WTC11 (cell line): ENCODE results near the gene DPP9. TPM values are rescaled to one million over a fixed set of nuclear protein-coding genes. Genes with fewer than 3 reads are reported as not detected.
A peak's percentile ranks its signal among the peaks of the same experiment; 100 is the strongest.

Experiments
- ATAC-seq: fragments of 200-7000 bp; cut with Tn5 transposase; 2 replicates; pipeline ENCODE4 v1.10.0; 2021; ENCODE audit warnings: mild to moderate bottlenecking, moderate library complexity
- CTCF ChIA-PET: fragments of 300-600 bp; sonication (Branson Sonifier 250); formaldehyde crosslinking; loops from one replicate; lab custom pipeline; 2021; ENCODE audit warnings: antibody characterized with exemption; lab: Charles Lee
- POLR2A ChIA-PET: fragments of 350-600 bp; sonication (Branson Sonifier 250); formaldehyde crosslinking; loops from one replicate; lab custom pipeline; 2021; ENCODE audit warnings: antibody characterized with exemption; lab: Charles Lee
- DNase-seq: peaks from one replicate; pipeline ENCODE4 v3.0.0; 2021; ENCODE audit warnings: low spot score
- H3K27ac Mint-ChIP-seq: 2 replicates; pipeline ENCODE4 v1.8.0; 2021; ENCODE audit warnings: mixed read lengths
- H3K27me3 Mint-ChIP-seq: 2 replicates; pipeline ENCODE4 v1.8.0; 2021; ENCODE audit warnings: low read depth, mild to moderate bottlenecking, moderate library complexity, mixed read lengths
- H3K36me3 Mint-ChIP-seq: 2 replicates; pipeline ENCODE4 v1.8.0; 2021; ENCODE audit warnings: mixed read lengths
- H3K4me1 Mint-ChIP-seq: 2 replicates; pipeline ENCODE4 v1.8.0; 2022; ENCODE audit warnings: mixed read lengths
- H3K4me3 Mint-ChIP-seq: 2 replicates; pipeline ENCODE4 v1.8.0; 2021; ENCODE audit warnings: mild to moderate bottlenecking, moderate library complexity, mixed read lengths
- H3K9me3 Mint-ChIP-seq: 2 replicates; pipeline ENCODE4 v1.8.0; 2021; ENCODE audit warnings: mixed read lengths
- AFF4 ChIP-seq: sonication (generic); formaldehyde crosslinking; IDR thresholded peaks from 2 replicates; pipeline ENCODE4 v1.8.1; 2023; ENCODE audit warnings: mild to moderate bottlenecking, missing genetic modification reagents, borderline replicate concordance
- ARID4B ChIP-seq: sonication (generic); formaldehyde crosslinking; IDR thresholded peaks from 2 replicates; pipeline ENCODE4 v1.8.0; 2023; ENCODE audit warnings: missing genetic modification reagents, mild to moderate bottlenecking, borderline replicate concordance
- CREB1 ChIP-seq: sonication (generic); formaldehyde crosslinking; IDR thresholded peaks from 2 replicates; pipeline ENCODE4 v1.8.0; 2023; ENCODE audit warnings: mild to moderate bottlenecking, missing genetic modification reagents
- ELF4 ChIP-seq: sonication (generic); formaldehyde crosslinking; IDR thresholded peaks from 2 replicates; pipeline ENCODE4 v1.8.1; 2022; ENCODE audit warnings: low read depth, mild to moderate bottlenecking, moderate library complexity, missing genetic modification reagents
- ETV6 ChIP-seq: sonication (generic); formaldehyde crosslinking; IDR thresholded peaks from 2 replicates; pipeline ENCODE4 v1.8.1; 2022; ENCODE audit warnings: mild to moderate bottlenecking, missing genetic modification reagents
- GTF2I ChIP-seq: fragments of 250-450 bp; sonication (Bioruptor Pico); conservative IDR thresholded peaks from 2 replicates; pipeline ENCODE4 v1.4.0; 2021; ENCODE audit warnings: mild to moderate bottlenecking
- JAZF1 ChIP-seq: fragments of 250-450 bp; sonication (Bioruptor Pico); IDR thresholded peaks from 2 replicates; pipeline ENCODE4 v1.9.0; 2021; ENCODE audit warnings: moderate library complexity, mild to moderate bottlenecking, inconsistent platforms
- KAT7 ChIP-seq: sonication (generic); formaldehyde crosslinking; IDR thresholded peaks from 2 replicates; pipeline ENCODE4 v1.8.1; 2023; ENCODE audit warnings: missing genetic modification reagents, mild to moderate bottlenecking, borderline replicate concordance
- MAX ChIP-seq: sonication (generic); formaldehyde crosslinking; IDR thresholded peaks from 2 replicates; pipeline ENCODE4 v1.8.0; 2022; ENCODE audit warnings: mild to moderate bottlenecking, missing genetic modification reagents
- NFATC4 ChIP-seq: fragments of 250-450 bp; sonication (Bioruptor Pico); IDR thresholded peaks from 2 replicates; pipeline ENCODE4 v1.9.0; 2021; ENCODE audit warnings: mild to moderate bottlenecking
- NFE2L1 ChIP-seq: sonication (generic); formaldehyde crosslinking; IDR thresholded peaks from 2 replicates; pipeline ENCODE4 v1.8.1; 2023; ENCODE audit warnings: missing genetic modification reagents
- NR3C1 ChIP-seq: sonication (generic); formaldehyde crosslinking; conservative IDR thresholded peaks from 2 replicates; pipeline ENCODE4 v1.8.1; 2023; ENCODE audit warnings: low read depth, mild to moderate bottlenecking, missing genetic modification reagents
- PRRX2 ChIP-seq: fragments of 250-450 bp; sonication (Bioruptor Pico); IDR thresholded peaks from 2 replicates; pipeline ENCODE4 v1.8.0; 2021; ENCODE audit warnings: mild to moderate bottlenecking
- SMAD4 ChIP-seq: sonication (generic); formaldehyde crosslinking; IDR thresholded peaks from 2 replicates; pipeline ENCODE4 v1.8.0; 2022; ENCODE audit warnings: mild to moderate bottlenecking, missing genetic modification reagents
- SP1 ChIP-seq: sonication (generic); formaldehyde crosslinking; conservative IDR thresholded peaks from 2 replicates; pipeline ENCODE4 v1.8.1; 2022; ENCODE audit warnings: missing genetic modification reagents
- USF1 ChIP-seq: sonication (generic); formaldehyde crosslinking; IDR thresholded peaks from 2 replicates; pipeline ENCODE4 v1.8.0; 2022; ENCODE audit warnings: mild to moderate bottlenecking, missing genetic modification reagents
- USF2 ChIP-seq: sonication (generic); formaldehyde crosslinking; IDR thresholded peaks from 2 replicates; pipeline ENCODE4 v1.8.1; 2023; ENCODE audit warnings: mild to moderate bottlenecking, missing genetic modification reagents, moderate library complexity
- ZBTB21 ChIP-seq: sonication (generic); formaldehyde crosslinking; IDR thresholded peaks from 2 replicates; pipeline ENCODE4 v1.8.1; 2023; ENCODE audit warnings: mild to moderate bottlenecking, missing genetic modification reagents, borderline replicate concordance
- ZNF138 ChIP-seq: sonication (generic); formaldehyde crosslinking; conservative IDR thresholded peaks from 2 replicates; pipeline ENCODE4 v1.8.1; 2022; ENCODE audit warnings: mild to moderate bottlenecking, moderate library complexity, missing genetic modification reagents
- ZNF423 ChIP-seq: fragments of 250-450 bp; sonication (Bioruptor Pico); IDR thresholded peaks from 2 replicates; pipeline ENCODE4 v2.1.2; 2022; ENCODE audit warnings: mild to moderate bottlenecking, moderate library complexity
- total RNA-seq: library from RNA; stranded (reverse); gene quantifications from 3 replicates; pipeline ENCODE4 v1.2.3, GENCODE V29; 2021

The DPP9 gene
- total RNA-seq, 1 experiment from 2014 or later: 52.9 TPM

- ChIA-PET CTCF (interaction anchor here (0.5 to 3.0 kb wide), 4 partner anchors 88 to 137 kb away, joined by 3 to 20 read pairs (median 3); no protein-coding TSS in a partner anchor), POLR2A (no interaction called here)
Observed at GRCh38 chr19:4640247-4641000, 83.2 kb downstream of the DPP9 start.

GRCh38 chr19:4639531-4640246 lies 84.0 kb downstream of the DPP9 start:
- peak; percentile 1; the same call in 1 of the 2 replicates for ATAC-seq
- peaks cover 16% of the 10 kb centered on the region for H3K4me1 Mint-ChIP-seq
- no peak for DNase-seq
- H3K36me3 Mint-ChIP-seq: no peaks in the 10 kb centered on the region
- CTCF ChIA-PET: interaction anchor here (0.5 to 3.0 kb wide), 3 partner anchors 88 to 137 kb away, joined by 3 to 20 read pairs (median 3); no protein-coding TSS in a partner anchor
- POLR2A ChIA-PET: no interaction called here
- peaks cover 32% of the 10 kb centered on the region for H3K27me3 Mint-ChIP-seq
- no peaks in the 10 kb centered on the region for H3K9me3 Mint-ChIP-seq
- TF ChIP-seq SMAD4 (CRISPR knock-in tag): no peak
- TF ChIP-seq GTF2I: peak; percentile 90; the same call in 1 of the 2 replicates
- TF ChIP-seq, all 79 proteins: peak for 1
- Mint-ChIP-seq H3K4me3 (peak overlapping the region; percentile 95), H3K27ac (no peak overlapping the region)

More at GRCh38 chr19:4640247-4641000, 83.2 kb downstream of the DPP9 start:
- H3K36me3 Mint-ChIP-seq: no peaks in the 10 kb centered on the region
- ATAC-seq (no peak), DNase-seq (no peak)
- H3K9me3 Mint-ChIP-seq: no peaks in the 10 kb centered on the region
- TF ChIP-seq NFE2L1 (no peak), ZNF138 (no peak), PRRX2 (CRISPR knock-in tag) (no peak), JAZF1 (CRISPR knock-in tag) (no peak), ZNF423 (CRISPR knock-in tag) (no peak), USF2 (CRISPR knock-in tag) (no peak), SP1 (no peak), ARID4B (CRISPR knock-in tag) (no peak), MAX (CRISPR knock-in tag) (no peak), ELF4 (no peak), KAT7 (CRISPR knock-in tag) (no peak), ETV6 (CRISPR knock-in tag) (no peak)
- TF ChIP-seq, all 79 proteins: peak for 0
- no peak overlapping the region for H3K27ac Mint-ChIP-seq
- H3K4me3 Mint-ChIP-seq: peak overlapping the region; percentile 95
- H3K27me3 Mint-ChIP-seq: peaks cover 27% of the 10 kb centered on the region
- H3K4me1 Mint-ChIP-seq: peaks cover 16% of the 10 kb centered on the region

GRCh38 chr19:4638828-4639530 lies 84.7 kb downstream of the DPP9 start, which contains the start of gene TNFAIP8L1:
TSS of gene TNFAIP8L1 (plus strand) at chr19:4639516. CDS start at chr19:4651870, 12,354 bp downstream.
- H3K4me3 Mint-ChIP-seq: peak within 1 kb of the TSS; percentile 95
- no peaks in the 10 kb centered on the region for H3K36me3 Mint-ChIP-seq
- no peaks in the 10 kb centered on the region for H3K9me3 Mint-ChIP-seq
- H3K27me3 Mint-ChIP-seq: peaks cover 39% of the 10 kb centered on the region
- peak; percentile 99 for DNase-seq
- H3K27ac Mint-ChIP-seq: peak within 1 kb of the TSS; percentile 41; the same call in 1 of the 2 replicates
- peaks cover 16% of the 10 kb centered on the region for H3K4me1 Mint-ChIP-seq
- peak; percentile 90 for ATAC-seq
- ChIA-PET POLR2A (no interaction called here), CTCF (interaction anchor here (1.1 to 3.4 kb wide), 2 partner anchors 38 to 68 kb away, joined by 3 to 217 read pairs; no protein-coding TSS in a partner anchor)
- TF ChIP-seq AFF4 (CRISPR knock-in tag) (no peak), NFATC4 (no peak), USF1 (CRISPR knock-in tag) (0 out of 2 replicates have a peak, but pooled peaks have one; percentile 18), CREB1 (CRISPR knock-in tag) (no peak), SP1 (peak; percentile 89; the same call in 1 of the 2 replicates), ZBTB21 (no peak), NR3C1 (CRISPR knock-in tag) (no peak)
